ENCODE results near the gene SEMA4C. TPM values are rescaled to one million over a fixed set of nuclear protein-coding genes. Genes with fewer than 3 reads are reported as not detected.

The SEMA4C gene
- polyA plus RNA-seq, 1 donor from 2014 or later: 0.58 TPM

GRCh38 chr2:96824079-96824870 lies 45.6 kb downstream of the SEMA4C start:
- Mint-ChIP-seq H3K4me1 (peaks cover 22 to 35% (median 24%) of the 10 kb centered on the region in 3 donors), H3K27me3 (peaks cover 1% of the 10 kb centered on the region), H3K9me3 (no peaks in the 10 kb centered on the region), H3K4me3 (peak overlapping the region in 1 of 4 donors; percentile 53), H3K27ac (no peak overlapping the region), H3K36me3 (no peaks in the 10 kb centered on the region)

GRCh38 chr2:96823198-96823597 lies 46.7 kb downstream of the SEMA4C start:
- H3K36me3 Mint-ChIP-seq: no peaks in the 10 kb centered on the region
- H3K4me3 Mint-ChIP-seq: no peak overlapping the region
- H3K27ac Mint-ChIP-seq: peak overlapping the region in 1 of 3 donors; percentile 18
- peaks cover 1% of the 10 kb centered on the region for H3K27me3 Mint-ChIP-seq
- no peaks in the 10 kb centered on the region for H3K9me3 Mint-ChIP-seq
- peaks cover 30 to 45% (median 33%) of the 10 kb centered on the region in 3 donors for H3K4me1 Mint-ChIP-seq

- Mint-ChIP-seq H3K27ac (peak overlapping the region in 2 of 3 donors; percentile 18 to 76), H3K9me3 (no peaks in the 10 kb centered on the region), H3K27me3 (peaks cover 1% of the 10 kb centered on the region), H3K4me3 (peak overlapping the region in 1 of 4 donors; percentile 57), H3K4me1 (peaks cover 34 to 50% (median 37%) of the 10 kb centered on the region in 3 donors), H3K36me3 (no peaks in the 10 kb centered on the region)
These were observed 47.1 kb downstream of the SEMA4C start for GRCh38 chr2:96822786-96823185.

- Mint-ChIP-seq H3K27me3 (peaks cover 1% of the 10 kb centered on the region), H3K9me3 (no peaks in the 10 kb centered on the region), H3K36me3 (no peaks in the 10 kb centered on the region), H3K4me3 (peak overlapping the region in 2 of 4 donors; percentile 77 to 90), H3K27ac (no peak overlapping the region), H3K4me1 (peaks cover 37 to 53% (median 39%) of the 10 kb centered on the region in 3 donors)
These were observed 48.7 kb downstream of the SEMA4C start for GRCh38 chr2:96821113-96821675.

GRCh38 chr2:96819876-96820511 lies 49.9 kb downstream of the SEMA4C start:
- no peaks in the 10 kb centered on the region for H3K36me3 Mint-ChIP-seq
- H3K27ac Mint-ChIP-seq: peak overlapping the region in 2 of 3 donors; percentile 43 to 65
- H3K9me3 Mint-ChIP-seq: no peaks in the 10 kb centered on the region
- peak overlapping the region in 3 of 4 donors; percentile 60 to 96 (median 73) for H3K4me3 Mint-ChIP-seq
- H3K4me1 Mint-ChIP-seq: peaks cover 42 to 57% (median 46%) of the 10 kb centered on the region in 3 donors
- H3K27me3 Mint-ChIP-seq: peaks cover 1% of the 10 kb centered on the region

- Mint-ChIP-seq H3K4me1 (peaks cover 44 to 56% (median 49%) of the 10 kb centered on the region in 3 donors), H3K27ac (peak overlapping the region in 2 of 3 donors; percentile 43 to 65), H3K4me3 (peak overlapping the region; percentile 82 to 96 (median 92)), H3K9me3 (no peaks in the 10 kb centered on the region), H3K36me3 (no peaks in the 10 kb centered on the region), H3K27me3 (peaks cover 1% of the 10 kb centered on the region)
These were observed 50.6 kb downstream of the SEMA4C start for GRCh38 chr2:96819128-96819875.

- H3K4me1 Mint-ChIP-seq: peaks cover 42 to 58% (median 49%) of the 10 kb centered on the region in 3 donors
- no peaks in the 10 kb centered on the region for H3K36me3 Mint-ChIP-seq
- no peaks in the 10 kb centered on the region for H3K9me3 Mint-ChIP-seq
- peak overlapping the region; percentile 82 to 96 (median 92) for H3K4me3 Mint-ChIP-seq
- peaks cover 1% of the 10 kb centered on the region for H3K27me3 Mint-ChIP-seq
- H3K27ac Mint-ChIP-seq: peak overlapping the region; percentile 67 to 82 (median 71)
These were observed 52.0 kb downstream of the SEMA4C start for GRCh38 chr2:96817882-96818281.

GRCh38 chr2:96816836-96817702 lies 52.8 kb downstream of the SEMA4C start:
- Mint-ChIP-seq H3K27me3 (peaks cover 1% of the 10 kb centered on the region), H3K4me1 (peaks cover 42 to 58% (median 49%) of the 10 kb centered on the region in 3 donors), H3K27ac (peak overlapping the region; percentile 67 to 82 (median 71)), H3K4me3 (peak overlapping the region; percentile 82 to 96 (median 92)), H3K9me3 (no peaks in the 10 kb centered on the region), H3K36me3 (no peaks in the 10 kb centered on the region)

GRCh38 chr2:96816127-96816835 lies 53.6 kb downstream of the SEMA4C start, which contains the start of gene CNNM3:
CNNM3 (plus strand) TSS chr2:96816268; CDS start chr2:96816278, 10 bp downstream.
- H3K27me3 Mint-ChIP-seq: peaks cover 1% of the 10 kb centered on the region
- peak within 1 kb of the TSS; percentile 92 to 96 (median 96) for H3K4me3 Mint-ChIP-seq
- H3K36me3 Mint-ChIP-seq: no peaks in the 10 kb centered on the region
- H3K4me1 Mint-ChIP-seq: peaks cover 42 to 58% (median 44%) of the 10 kb centered on the region in 3 donors
- H3K9me3 Mint-ChIP-seq: no peaks in the 10 kb centered on the region
- H3K27ac Mint-ChIP-seq: peak within 1 kb of the TSS; percentile 77 to 95 (median 80)

GRCh38 chr2:96815326-96816126 lies 54.4 kb downstream of the SEMA4C start:
- Mint-ChIP-seq H3K36me3 (no peaks in the 10 kb centered on the region), H3K4me1 (peaks cover 37 to 51% (median 39%) of the 10 kb centered on the region in 3 donors), H3K4me3 (peak overlapping the region; percentile 83 to 96 (median 94)), H3K9me3 (no peaks in the 10 kb centered on the region), H3K27ac (peak overlapping the region; percentile 77 to 95 (median 80)), H3K27me3 (peaks cover 1% of the 10 kb centered on the region)

GRCh38 chr2:96813656-96814055 lies 56.2 kb downstream of the SEMA4C start:
- Mint-ChIP-seq H3K9me3 (no peaks in the 10 kb centered on the region), H3K4me1 (peaks cover 20 to 32% (median 23%) of the 10 kb centered on the region in 3 donors), H3K27me3 (no peaks in the 10 kb centered on the region), H3K27ac (peak overlapping the region in 1 of 3 donors; percentile 56), H3K4me3 (peak overlapping the region in 3 of 4 donors; percentile 57 to 75 (median 70)), H3K36me3 (no peaks in the 10 kb centered on the region)

GRCh38 chr2:96811917-96812316 lies 58.0 kb downstream of the SEMA4C start:
- Mint-ChIP-seq H3K9me3 (no peaks in the 10 kb centered on the region), H3K27me3 (no peaks in the 10 kb centered on the region), H3K4me1 (peaks cover 12 to 27% (median 22%) of the 10 kb centered on the region in 3 donors), H3K27ac (peak overlapping the region in 1 of 3 donors; percentile 9), H3K36me3 (peaks cover under 1% of the 10 kb centered on the region), H3K4me3 (peak overlapping the region in 1 of 4 donors; percentile 75)
